Trophoblast cell (in vitro differentiated cells and primary cell): ENCODE data around the gene PPP2R2C.

Experiments
- DNase-seq, 2 donors: peaks; one replicate each; pipeline ENCODE4 v3.0.0-alpha.2; 2016
- H2AFZ ChIP-seq: 2 replicates; pipeline ENCODE4 v1.6.1; 2013; ENCODE audit warnings: low read length, moderate library complexity, mild to moderate bottlenecking; ENCODE audit not compliant: insufficient read depth, poor library complexity
- H2AK5ac ChIP-seq: 2 replicates; pipeline ENCODE4 v1.6.1; 2013; ENCODE audit warnings: mild to moderate bottlenecking, low read length
- H2BK120ac ChIP-seq: 2 replicates; pipeline ENCODE4 v1.6.1; 2013; ENCODE audit warnings: low read length, mild to moderate bottlenecking, moderate library complexity; ENCODE audit not compliant: insufficient read depth, poor library complexity
- H2BK12ac ChIP-seq: 2 replicates; pipeline ENCODE4 v1.6.1; 2013; ENCODE audit warnings: mild to moderate bottlenecking, low read length, moderate library complexity
- H2BK5ac ChIP-seq: 2 replicates; pipeline ENCODE4 v1.6.1; 2013; ENCODE audit warnings: low read length, low read depth, moderate library complexity, mild to moderate bottlenecking; ENCODE audit not compliant: poor library complexity
- H3K14ac ChIP-seq: 2 replicates; pipeline ENCODE4 v1.6.1; 2013; ENCODE audit warnings: mild to moderate bottlenecking, low read length
- H3K18ac ChIP-seq: 2 replicates; pipeline ENCODE4 v1.6.1; 2013; ENCODE audit warnings: mild to moderate bottlenecking, low read length
- H3K23ac ChIP-seq: 2 replicates; pipeline ENCODE4 v1.6.1; 2013; ENCODE audit warnings: low read length
- H3K27ac ChIP-seq: 2 replicates; pipeline ENCODE4 v1.5.1; 2013; ENCODE audit warnings: low read depth, mild to moderate bottlenecking, inconsistent platforms, low read length, moderate library complexity
- H3K27me3 ChIP-seq: 2 replicates; pipeline ENCODE4 v1.6.1; 2013; ENCODE audit warnings: inconsistent platforms, mild to moderate bottlenecking, low read length, moderate library complexity; ENCODE audit not compliant: insufficient read depth
- H3K36me3 ChIP-seq, 2 experiments: 1 replicate in 1 of 2; 2 replicates in 1 of 2; pipeline ENCODE4 v1.6.1; 2013; ENCODE audit warnings: low read length in 2 of 2, mild to moderate bottlenecking in 2 of 2, moderate library complexity in 1 of 2; ENCODE audit not compliant: insufficient read depth in 2 of 2, control insufficient read depth in 1 of 2
- H3K4ac ChIP-seq: 2 replicates; pipeline ENCODE4 v1.6.1; 2013; ENCODE audit warnings: low read depth, mild to moderate bottlenecking, low read length, moderate library complexity
- H3K4me1 ChIP-seq, 2 experiments: 1 replicate in 1 of 2; 2 replicates in 1 of 2; pipeline ENCODE4 v1.6.1; 2013; ENCODE audit warnings: low read length in 2 of 2, mild to moderate bottlenecking in 2 of 2, moderate library complexity in 1 of 2; ENCODE audit not compliant: insufficient read depth in 2 of 2, control insufficient read depth in 1 of 2
- H3K4me2 ChIP-seq: 2 replicates; pipeline ENCODE4 v1.6.1; 2013; ENCODE audit warnings: inconsistent platforms, mild to moderate bottlenecking, low read length, moderate library complexity
- H3K4me3 ChIP-seq: 2 replicates; pipeline ENCODE4 v1.5.1; 2013; ENCODE audit warnings: mild to moderate bottlenecking, low read depth, low read length, inconsistent platforms
- H3K79me1 ChIP-seq: one replicate; pipeline ENCODE4 v1.6.1; 2013; ENCODE audit warnings: low read length
- H3K79me2 ChIP-seq: 2 replicates; pipeline ENCODE4 v1.6.1; 2013; ENCODE audit warnings: low read length, mild to moderate bottlenecking; ENCODE audit not compliant: control insufficient read depth, insufficient read depth, poor library complexity
- H3K9ac ChIP-seq: 2 replicates; pipeline ENCODE4 v1.6.1; 2013; ENCODE audit warnings: mild to moderate bottlenecking, low read length
- H3K9me3 ChIP-seq: 2 replicates; pipeline ENCODE4 v1.6.1; 2013; ENCODE audit warnings: low read depth, mild to moderate bottlenecking, control low read depth, inconsistent platforms, low read length; ENCODE audit not compliant: insufficient read depth
- H4K12ac ChIP-seq: 2 replicates; pipeline ENCODE4 v1.6.1; 2013; ENCODE audit warnings: low read depth, mild to moderate bottlenecking, low read length, moderate library complexity
- H4K8ac ChIP-seq: 2 replicates; pipeline ENCODE4 v1.6.1; 2013; ENCODE audit warnings: low read depth, mild to moderate bottlenecking, low read length, moderate library complexity
- H4K91ac ChIP-seq: one replicate; pipeline ENCODE4 v1.6.1; 2013; ENCODE audit warnings: low read depth, mild to moderate bottlenecking, low read length, moderate library complexity
- WGBS: extraction: QIAGEN DNeasy Blood & Tissue Kit; methylation state at CpG from one replicate; pipeline ENCODE4 v1.1.7; 2013; ENCODE audit warnings: missing lambda C conversion rate; ENCODE audit not compliant: insufficient read length, insufficient coverage; ENCODE audit errors: extremely low coverage; 5-methylcytosine and 5-hydroxymethylcytosine counted together

PPP2R2C gene

GRCh38 chr4:6494431-6495295 is 22.2 kb upstream of the PPP2R2C start:
- H2BK120ac ChIP-seq = no peak overlapping the region
- no peak overlapping the region for H4K8ac ChIP-seq
- H3K79me1 ChIP-seq = no peaks in the 10 kb centered on the region
- DNase-seq = no peak
- H3K4me1 ChIP-seq = no peaks in the 10 kb centered on the region
- H3K9ac ChIP-seq = no peak overlapping the region
- no peak overlapping the region for H4K91ac ChIP-seq
- H2AK5ac ChIP-seq = no peak overlapping the region
- no peaks in the 10 kb centered on the region for H3K36me3 ChIP-seq
- no peak overlapping the region for H3K14ac ChIP-seq
- H3K79me2 ChIP-seq = no peaks in the 10 kb centered on the region
- no peak overlapping the region for H3K4ac ChIP-seq
- H3K4me3 ChIP-seq = no peak overlapping the region
- H3K18ac ChIP-seq = no peak overlapping the region
- no peak overlapping the region for H2BK12ac ChIP-seq
- H3K9me3 ChIP-seq = peaks cover 6% of the 10 kb centered on the region
- H3K23ac ChIP-seq = no peak overlapping the region
- H4K12ac ChIP-seq = no peak overlapping the region
- no peak overlapping the region for H2BK5ac ChIP-seq
- no peak overlapping the region for H3K4me2 ChIP-seq
- H3K27ac ChIP-seq = no peak overlapping the region
- no peak overlapping the region for H2AFZ ChIP-seq
- H3K27me3 ChIP-seq = no peaks in the 10 kb centered on the region
- no CpG with 5 or more reads among the region's 18 CpGs for WGBS

- H4K8ac ChIP-seq = no peak overlapping the region
- no peak overlapping the region for H2AFZ ChIP-seq
- H3K23ac ChIP-seq = no peak overlapping the region
- H3K14ac ChIP-seq = no peak overlapping the region
- H3K18ac ChIP-seq = no peak overlapping the region
- H3K9ac ChIP-seq = no peak overlapping the region
- DNase-seq = no peak
- H3K27ac ChIP-seq = no peak overlapping the region
- H3K9me3 ChIP-seq = peaks cover 6% of the 10 kb centered on the region
- H2AK5ac ChIP-seq = no peak overlapping the region
- H3K27me3 ChIP-seq = no peaks in the 10 kb centered on the region
- H3K36me3 ChIP-seq = no peaks in the 10 kb centered on the region
- no peak overlapping the region for H4K12ac ChIP-seq
- no CpG with 5 or more reads among the region's 22 CpGs for WGBS
- no peak overlapping the region for H2BK12ac ChIP-seq
- H2BK5ac ChIP-seq = no peak overlapping the region
- no peak overlapping the region for H3K4ac ChIP-seq
- H3K79me1 ChIP-seq = no peaks in the 10 kb centered on the region
- no peak overlapping the region for H3K4me3 ChIP-seq
- no peak overlapping the region for H4K91ac ChIP-seq
- H3K4me2 ChIP-seq = no peak overlapping the region
- H2BK120ac ChIP-seq = no peak overlapping the region
- H3K4me1 ChIP-seq = peaks cover 0 to 3% of the 10 kb centered on the region in 2 experiments
- no peaks in the 10 kb centered on the region for H3K79me2 ChIP-seq
Observed at GRCh38 chr4:6493658-6494304, 21.4 kb upstream of the PPP2R2C start.

GRCh38 chr4:6492861-6493657 is 20.6 kb upstream of the PPP2R2C start:
- no peaks in the 10 kb centered on the region for H3K36me3 ChIP-seq
- no peak overlapping the region for H4K91ac ChIP-seq
- H3K79me1 ChIP-seq = no peaks in the 10 kb centered on the region
- no peak overlapping the region for H3K9ac ChIP-seq
- H3K4me1 ChIP-seq = peaks cover 0 to 4% of the 10 kb centered on the region in 2 experiments
- no peak overlapping the region for H2BK12ac ChIP-seq
- H2AK5ac ChIP-seq = no peak overlapping the region
- H3K4ac ChIP-seq = no peak overlapping the region
- no peak overlapping the region for H2BK5ac ChIP-seq
- H3K79me2 ChIP-seq = no peaks in the 10 kb centered on the region
- H3K23ac ChIP-seq = no peak overlapping the region
- no peak overlapping the region for H3K4me2 ChIP-seq
- H4K12ac ChIP-seq = no peak overlapping the region
- no peak overlapping the region for H3K14ac ChIP-seq
- no peak overlapping the region for H2BK120ac ChIP-seq
- H3K18ac ChIP-seq = no peak overlapping the region
- no peak for DNase-seq
- no peak overlapping the region for H2AFZ ChIP-seq
- no peak overlapping the region for H3K4me3 ChIP-seq
- WGBS = no CpG with 5 or more reads among the region's 13 CpGs
- H3K9me3 ChIP-seq = peaks cover 6% of the 10 kb centered on the region
- H4K8ac ChIP-seq = no peak overlapping the region
- H3K27me3 ChIP-seq = no peaks in the 10 kb centered on the region
- H3K27ac ChIP-seq = no peak overlapping the region

- Histone ChIP-seq H3K79me2 (no peaks in the 10 kb centered on the region), H4K8ac (no peak overlapping the region), H2BK5ac (no peak overlapping the region), H3K18ac (no peak overlapping the region), H2AFZ (no peak overlapping the region), H2AK5ac (no peak overlapping the region), H3K27ac (no peak overlapping the region), H3K14ac (no peak overlapping the region), H2BK12ac (no peak overlapping the region), H3K4me2 (no peak overlapping the region), H3K9me3 (peaks cover 6% of the 10 kb centered on the region), H3K4ac (no peak overlapping the region), H3K27me3 (no peaks in the 10 kb centered on the region), H3K23ac (no peak overlapping the region), H3K9ac (no peak overlapping the region), H3K79me1 (no peaks in the 10 kb centered on the region), H3K36me3 (no peaks in the 10 kb centered on the region), H3K4me1 (peaks cover 0 to 4% of the 10 kb centered on the region in 2 experiments), H4K91ac (no peak overlapping the region), H2BK120ac (no peak overlapping the region), H3K4me3 (no peak overlapping the region), H4K12ac (no peak overlapping the region)
- no CpG with 5 or more reads among the region's 6 CpGs for WGBS
- DNase-seq = no peak
Observed at GRCh38 chr4:6492027-6492590, 19.7 kb upstream of the PPP2R2C start.
